Right atrium auricular region (tissue), 2 donors: Measurements from ENCODE around the gene ZSWIM3. TPM values are rescaled to one million over a fixed set of nuclear protein-coding genes. Genes with fewer than 3 reads are reported as not detected.

Experiments used
- DNase-seq: peaks from one replicate; pipeline ENCODE4 v3.0.0-alpha.2; 2019; ENCODE audit warnings: low spot score
- H3K27ac ChIP-seq, 2 donors: fragments of 200-600 bp; sonication (generic); 1 replicate in 1 of 2; 2 replicates in 1 of 2; pipeline ENCODE4 v1.5.1; 2016 to 2019
- H3K27me3 ChIP-seq, 2 donors: fragments of 200-600 bp; sonication (generic); one replicate each; pipeline versions ENCODE4 v1.5.1 to v1.6.0; 2017 to 2019
- H3K36me3 ChIP-seq: fragments of 200-600 bp; sonication (generic); one replicate; pipeline ENCODE4 v1.5.1; 2016
- H3K4me1 ChIP-seq, 2 donors: fragments of 200-600 bp; sonication (generic); one replicate each; pipeline versions ENCODE4 v1.5.1 to v1.6.0; 2017 to 2019
- H3K4me3 ChIP-seq, 2 donors: fragments of 200-600 bp; sonication (generic); 1 replicate in 1 of 2; 2 replicates in 1 of 2; pipeline ENCODE4 v1.5.1; 2017 to 2019; ENCODE audit warnings: mild to moderate bottlenecking in 1 of 2, moderate library complexity in 1 of 2
- H3K9me3 ChIP-seq, 2 donors: fragments of 200-600 bp; sonication (generic); one replicate each; pipeline ENCODE4 v1.5.1; 2019
- CTCF ChIP-seq, 2 donors: fragments of 200-600 bp; sonication (generic); IDR thresholded peaks; one replicate each; pipeline ENCODE4 v1.5.1; 2019; ENCODE audit warnings: antibody characterized with exemption in 2 of 2
- total RNA-seq, 2 donors: library from RNA; depleted of rRNA; stranded (reverse); fragments of >200 nt; gene quantifications; one replicate each; pipeline ENCODE4 v1.1.0, GENCODE V29; 2016

The ZSWIM3 gene
- total RNA-seq, 2 donors from 2014 or later: 2.4 to 3.7 TPM

DNA sequence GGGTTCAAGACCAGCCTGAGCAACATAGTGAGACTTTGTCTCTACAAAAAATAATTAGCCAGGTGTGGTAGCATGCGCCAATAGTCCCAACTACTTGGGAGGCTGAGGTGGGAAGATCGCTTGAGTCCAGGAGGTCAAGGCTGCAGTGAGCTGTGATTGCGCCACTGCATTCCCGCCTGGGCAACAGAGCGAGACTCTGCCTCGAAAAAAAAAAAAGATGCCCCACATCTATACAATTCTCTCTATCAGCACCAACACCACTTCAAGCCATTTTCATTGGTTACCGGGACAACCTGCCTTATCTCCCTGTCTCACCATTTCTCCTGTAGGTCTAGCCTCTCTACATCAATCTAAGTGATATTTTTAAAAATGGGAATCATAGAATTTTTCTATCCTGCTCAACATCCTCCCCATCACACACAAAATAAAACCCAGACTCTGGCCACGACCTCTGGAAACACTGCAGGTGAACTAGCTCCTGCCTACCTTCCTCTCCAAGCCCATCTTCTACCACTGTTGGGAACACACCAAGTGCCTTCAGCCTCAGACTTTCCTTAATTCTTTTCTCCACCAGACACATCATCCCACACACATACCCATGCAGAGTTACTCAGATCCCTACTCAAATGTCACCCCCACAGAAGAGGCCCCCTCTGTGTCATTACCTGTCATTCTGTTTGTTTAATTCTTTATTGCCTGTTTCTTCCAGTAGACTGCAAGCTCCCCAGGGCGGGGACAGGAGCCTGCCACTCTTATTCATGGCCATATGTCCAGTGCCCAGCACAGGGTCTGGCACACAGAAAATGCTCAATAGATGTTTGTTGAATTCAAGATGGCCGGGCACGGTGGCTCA is 64.1 kb downstream of the ZSWIM3 start:
- Histone ChIP-seq H3K9me3 (no peaks in the 10 kb centered on the region), H3K36me3 (no peaks in the 10 kb centered on the region), H3K4me3 (no peak overlapping the region), H3K27me3 (no peaks in the 10 kb centered on the region), H3K4me1 (peaks cover 0 to 63% of the 10 kb centered on the region in 2 donors), H3K27ac (no peak overlapping the region)
- no peak for DNase-seq
- TF ChIP-seq CTCF (IDR thresholded peaks at IDR 0.05): no peak

DNA sequence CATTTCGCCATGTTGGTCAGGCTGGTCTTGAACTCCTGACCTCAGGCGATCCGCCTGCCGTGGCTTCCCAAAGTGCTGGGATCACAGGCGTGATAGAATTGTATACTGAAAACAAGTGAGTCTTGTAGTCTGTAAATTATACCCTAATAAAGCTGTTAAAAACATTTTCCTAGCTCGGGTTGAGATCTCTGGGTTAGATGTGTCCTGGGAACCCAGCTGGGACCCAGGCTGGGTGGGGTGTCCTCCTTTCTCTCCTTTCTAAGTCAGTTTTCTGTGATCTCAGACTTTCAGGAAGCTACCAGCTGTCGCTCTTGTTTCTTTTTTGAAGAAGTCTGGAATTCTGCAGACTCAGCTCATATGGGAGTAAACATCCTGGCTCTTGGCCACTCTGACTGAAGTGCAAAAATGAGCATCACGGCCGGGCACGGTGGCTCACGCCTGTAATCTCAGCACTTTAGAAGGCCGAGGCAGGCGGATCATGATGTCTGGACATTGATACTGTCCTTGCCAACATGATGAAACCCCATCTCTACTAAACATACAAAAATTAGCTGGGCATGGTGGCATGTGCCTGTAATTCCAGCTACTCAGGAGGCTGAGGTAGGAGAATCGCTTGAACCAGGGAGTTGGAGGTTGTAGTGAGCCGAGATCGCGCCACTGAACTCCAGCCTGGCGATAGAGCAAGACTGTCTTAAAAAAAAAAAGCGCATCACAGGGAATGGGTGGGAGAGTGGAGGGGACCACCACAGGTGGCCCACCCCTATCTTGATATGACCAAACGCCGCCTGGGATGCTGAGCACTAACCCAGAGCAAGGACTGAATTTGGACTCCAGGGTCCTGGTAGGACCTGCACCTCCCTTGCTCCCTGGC is 67.2 kb downstream of the ZSWIM3 start:
- Histone ChIP-seq H3K36me3 (no peaks in the 10 kb centered on the region), H3K9me3 (no peaks in the 10 kb centered on the region), H3K27me3 (no peaks in the 10 kb centered on the region), H3K27ac (peak overlapping the region; percentile 56 to 74), H3K4me3 (no peak overlapping the region), H3K4me1 (peaks cover 0 to 48% of the 10 kb centered on the region in 2 donors)
- TF ChIP-seq CTCF (IDR thresholded peaks at IDR 0.05): no peak
- peak; percentile 80 for DNase-seq

GRCh38 chr20:45925821-45926506 is 68.5 kb downstream of the ZSWIM3 start:
- Histone ChIP-seq H3K4me3 (no peak overlapping the region), H3K4me1 (peaks cover 0 to 34% of the 10 kb centered on the region in 2 donors), H3K27ac (no peak overlapping the region), H3K27me3 (no peaks in the 10 kb centered on the region), H3K36me3 (no peaks in the 10 kb centered on the region), H3K9me3 (no peaks in the 10 kb centered on the region)
- no peak for DNase-seq
- no peak for TF ChIP-seq CTCF (IDR thresholded peaks at IDR 0.05)

- Histone ChIP-seq H3K9me3 (no peaks in the 10 kb centered on the region), H3K36me3 (no peaks in the 10 kb centered on the region), H3K4me1 (peaks cover 0 to 28% of the 10 kb centered on the region in 2 donors), H3K4me3 (no peak overlapping the region), H3K27ac (no peak overlapping the region), H3K27me3 (no peaks in the 10 kb centered on the region)
- no peak for DNase-seq
- no peak for TF ChIP-seq CTCF (IDR thresholded peaks at IDR 0.05)
Measured at GRCh38 chr20:45926731-45927070, 69.3 kb downstream of the ZSWIM3 start.

DNA sequence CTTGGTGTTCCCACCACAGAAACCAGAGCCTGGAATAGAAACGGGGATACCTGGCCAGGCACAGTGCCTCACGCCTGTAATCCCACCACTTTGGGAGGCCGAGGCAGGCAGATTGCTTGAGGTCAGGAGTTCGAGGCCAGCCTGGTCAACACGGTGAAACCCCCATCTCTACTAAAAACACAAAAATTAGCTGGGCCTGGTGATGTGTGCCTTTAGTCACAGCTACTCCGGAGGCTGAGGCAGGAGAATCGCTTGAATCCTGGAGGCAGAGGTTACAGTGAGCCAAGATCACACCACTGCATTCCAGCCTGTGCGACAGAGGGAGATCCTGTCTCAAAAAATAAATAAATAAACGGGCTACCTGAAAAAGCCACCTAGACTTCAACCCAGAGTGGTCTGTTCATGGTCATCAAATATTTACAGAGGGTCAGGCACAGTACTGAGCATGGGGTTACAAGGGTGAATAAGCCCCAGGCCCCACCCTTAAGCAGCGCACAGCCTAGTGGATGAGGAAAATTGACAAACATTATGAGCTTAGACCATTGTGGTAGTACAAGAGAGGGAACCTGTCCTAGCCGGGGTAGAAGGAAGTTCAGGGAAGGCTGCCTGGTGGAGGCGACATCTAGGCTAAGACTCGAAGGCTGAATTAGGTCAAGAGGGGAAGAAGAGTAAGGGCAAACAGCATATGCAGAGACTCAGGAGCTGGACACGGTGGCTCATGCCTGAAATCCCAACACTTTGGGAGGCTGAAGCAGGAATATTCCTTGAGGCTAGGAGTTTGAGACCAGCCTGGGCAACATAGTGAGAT is 69.9 kb downstream of the ZSWIM3 start:
- no peak overlapping the region for H3K4me3 ChIP-seq
- DNase-seq: no peak
- H3K27me3 ChIP-seq: no peaks in the 10 kb centered on the region
- no peaks in the 10 kb centered on the region for H3K9me3 ChIP-seq
- TF ChIP-seq CTCF (IDR thresholded peaks at IDR 0.05): no peak
- H3K36me3 ChIP-seq: no peaks in the 10 kb centered on the region
- H3K4me1 ChIP-seq: peaks cover 0 to 23% of the 10 kb centered on the region in 2 donors
- H3K27ac ChIP-seq: no peak overlapping the region
